GM10266 (cell line): ENCODE results near the gene LITAFD.

Experiments used
- DNase-seq: peaks from one replicate; pipeline ENCODE4 v3.0.0; 2012; ENCODE audit errors: extremely low spot score
- TF ChIP-seq, protein P1 (sequence below): IDR thresholded peaks from 2 replicates; pipeline ENCODE4 v1.5.1; 2012; ENCODE audit warnings: mild to moderate bottlenecking, low read depth; ENCODE audit not compliant: control insufficient read depth, insufficient read depth; ENCODE audit errors: missing control alignments

LITAFD gene

GRCh38 chr16:8847623-8848022 lies 34.5 kb upstream of the LITAFD start:
- no peak for DNase-seq
- TF ChIP-seq, protein P1, sequence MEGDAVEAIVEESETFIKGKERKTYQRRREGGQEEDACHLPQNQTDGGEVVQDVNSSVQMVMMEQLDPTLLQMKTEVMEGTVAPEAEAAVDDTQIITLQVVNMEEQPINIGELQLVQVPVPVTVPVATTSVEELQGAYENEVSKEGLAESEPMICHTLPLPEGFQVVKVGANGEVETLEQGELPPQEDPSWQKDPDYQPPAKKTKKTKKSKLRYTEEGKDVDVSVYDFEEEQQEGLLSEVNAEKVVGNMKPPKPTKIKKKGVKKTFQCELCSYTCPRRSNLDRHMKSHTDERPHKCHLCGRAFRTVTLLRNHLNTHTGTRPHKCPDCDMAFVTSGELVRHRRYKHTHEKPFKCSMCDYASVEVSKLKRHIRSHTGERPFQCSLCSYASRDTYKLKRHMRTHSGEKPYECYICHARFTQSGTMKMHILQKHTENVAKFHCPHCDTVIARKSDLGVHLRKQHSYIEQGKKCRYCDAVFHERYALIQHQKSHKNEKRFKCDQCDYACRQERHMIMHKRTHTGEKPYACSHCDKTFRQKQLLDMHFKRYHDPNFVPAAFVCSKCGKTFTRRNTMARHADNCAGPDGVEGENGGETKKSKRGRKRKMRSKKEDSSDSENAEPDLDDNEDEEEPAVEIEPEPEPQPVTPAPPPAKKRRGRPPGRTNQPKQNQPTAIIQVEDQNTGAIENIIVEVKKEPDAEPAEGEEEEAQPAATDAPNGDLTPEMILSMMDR, result no peak

GRCh38 chr16:8848231-8848938 lies 33.8 kb upstream of the LITAFD start:
- DNase-seq, result no peak

DNA sequence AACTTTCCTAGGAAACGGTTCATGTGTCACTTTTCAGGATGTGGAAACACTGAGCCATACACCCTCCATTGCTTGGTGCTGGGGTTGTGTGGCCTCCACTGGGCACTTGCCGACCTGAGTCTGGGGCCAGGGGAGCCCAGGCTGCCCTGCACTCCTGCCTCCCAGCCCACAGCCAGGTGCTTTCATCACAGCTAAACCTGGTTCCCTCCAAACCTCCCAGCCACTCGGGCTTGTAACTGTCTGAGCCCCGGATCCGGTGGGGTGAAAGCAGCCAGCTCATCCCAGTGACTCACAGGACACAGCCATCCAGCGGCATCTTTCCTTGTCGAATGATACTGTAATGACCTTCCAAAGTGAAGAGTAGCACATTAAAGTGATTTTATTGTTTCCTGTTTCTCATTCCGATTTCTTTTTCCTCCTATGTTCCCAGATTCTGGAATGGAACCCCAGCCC lies 33.2 kb upstream of the LITAFD start:
- TF ChIP-seq, protein P1, result no peak
- no peak for DNase-seq

More at GRCh38 chr16:8848231-8848938, 33.8 kb upstream of the LITAFD start:
- TF ChIP-seq, protein P1, result no peak

DNA sequence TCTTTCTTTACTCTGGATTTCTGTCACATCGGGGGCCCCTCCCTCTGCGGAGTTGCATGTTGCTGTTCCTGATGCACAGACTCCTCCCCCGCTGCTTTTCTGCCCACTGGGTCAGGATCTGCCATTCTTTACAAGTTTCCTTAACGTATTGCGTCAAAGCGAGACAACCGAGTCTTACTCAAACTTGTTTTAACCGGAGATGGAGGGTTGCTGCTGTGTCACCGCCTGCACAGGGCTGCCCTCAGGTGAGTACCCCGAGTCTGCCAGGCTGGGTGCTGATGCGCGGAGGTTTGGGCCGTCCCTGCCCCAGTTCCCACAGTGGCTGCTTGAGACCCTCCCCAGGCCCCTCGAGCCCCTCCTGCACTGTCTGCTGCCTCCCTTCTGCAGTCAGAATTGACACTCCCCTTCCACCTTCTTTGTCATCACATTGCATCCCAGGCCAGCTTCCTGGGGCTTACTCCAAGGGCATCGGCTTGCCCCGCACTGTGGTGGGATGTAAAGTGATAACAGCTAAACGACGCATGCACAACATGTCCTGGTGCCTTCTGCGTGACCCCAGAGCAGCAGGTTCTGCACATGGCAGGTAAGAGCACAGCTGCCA lies 32.6 kb upstream of the LITAFD start:
- TF ChIP-seq, protein P1, result no peak
- no peak for DNase-seq

GRCh38 chr16:8850279-8850885 lies 31.8 kb upstream of the LITAFD start:
- TF ChIP-seq, protein P1, result no peak
- DNase-seq, result no peak

DNA sequence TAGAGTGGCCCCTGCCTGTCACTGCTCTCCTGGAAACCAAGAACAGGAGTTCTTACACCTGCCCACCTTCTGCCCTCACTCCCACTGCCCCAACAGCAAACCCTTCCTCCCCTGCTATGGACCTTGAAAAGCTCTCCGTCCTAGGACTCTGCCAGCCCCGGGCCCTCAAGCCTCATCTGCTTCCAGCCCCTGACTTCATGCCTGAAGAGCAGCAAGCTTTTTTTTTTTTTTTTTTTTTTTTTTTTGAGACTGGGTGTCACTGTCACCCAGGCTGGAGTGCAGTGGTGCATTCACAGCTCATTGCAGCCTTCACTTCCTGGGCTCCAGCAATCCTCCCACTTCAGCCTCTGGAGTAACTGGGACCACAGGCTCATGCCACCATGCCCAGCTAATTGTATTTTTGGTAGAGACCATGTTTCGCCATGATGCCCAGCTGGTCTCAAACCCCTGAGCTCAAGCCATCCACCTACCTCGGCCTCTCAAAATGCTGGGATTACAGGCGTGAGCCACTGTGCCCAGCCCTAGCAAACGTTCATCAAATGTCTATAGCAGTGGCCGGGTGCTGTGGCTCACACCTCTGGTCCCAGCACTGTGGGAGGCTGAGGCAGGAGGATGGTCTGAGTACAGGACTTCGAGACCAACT lies 30.3 kb upstream of the LITAFD start:
- TF ChIP-seq, protein P1, result no peak
- DNase-seq, result no peak
